Measurements from ENCODE around the gene C10orf71.

Gene C10orf71

GRCh38 chr10:49318755-49319154 is 19.8 kb downstream of the C10orf71 start:
- DNase-seq (ENCODE audit: low read depth in 3 of 3), result no peak

- DNase-seq (ENCODE audit: low read depth in 3 of 3), result no peak
Observed at GRCh38 chr10:49319206-49319605, 20.2 kb downstream of the C10orf71 start.

- no peak for DNase-seq (ENCODE audit: low read depth in 3 of 3)
Observed at GRCh38 chr10:49320191-49320590, 21.2 kb downstream of the C10orf71 start.

GRCh38 chr10:49321021-49321420 is 22.1 kb downstream of the C10orf71 start:
- DNase-seq (ENCODE audit: low read depth in 3 of 3), result no peak

- DNase-seq (ENCODE audit: low read depth in 3 of 3), result no peak
Observed at GRCh38 chr10:49322371-49323170, 23.6 kb downstream of the C10orf71 start.

- no peak for DNase-seq (ENCODE audit: low read depth in 3 of 3)
Observed at GRCh38 chr10:49323171-49323895, 24.4 kb downstream of the C10orf71 start.

GRCh38 chr10:49323896-49324270 is 24.9 kb downstream of the C10orf71 start:
- no peak for DNase-seq (ENCODE audit: low read depth in 3 of 3)

GRCh38 chr10:49324711-49325110 is 25.7 kb downstream of the C10orf71 start:
- no peak for DNase-seq (ENCODE audit: low read depth in 3 of 3)

- DNase-seq (ENCODE audit: low read depth in 3 of 3), result no peak
Observed at GRCh38 chr10:49325131-49325915, 26.4 kb downstream of the C10orf71 start.

- DNase-seq (ENCODE audit: low read depth in 3 of 3), result no peak
Observed at GRCh38 chr10:49325916-49326783, 27.2 kb downstream of the C10orf71 start.

- DNase-seq (ENCODE audit: low read depth in 3 of 3), result no peak
Observed at GRCh38 chr10:49327036-49327813, 28.3 kb downstream of the C10orf71 start.

GRCh38 chr10:49328401-49329145 is 29.6 kb downstream of the C10orf71 start:
- no peak for DNase-seq (ENCODE audit: low read depth in 3 of 3)

GRCh38 chr10:49329146-49329505 is 30.2 kb downstream of the C10orf71 start:
- no peak for DNase-seq (ENCODE audit: low read depth in 3 of 3)

- DNase-seq (ENCODE audit: low read depth in 3 of 3), result no peak
Observed at GRCh38 chr10:49330127-49330665, 31.2 kb downstream of the C10orf71 start.

GRCh38 chr10:49331431-49331830 is 32.5 kb downstream of the C10orf71 start:
- no peak for DNase-seq (ENCODE audit: low read depth in 3 of 3)

- no peak for DNase-seq (ENCODE audit: low read depth in 3 of 3)
Observed at GRCh38 chr10:49332333-49332732, 33.4 kb downstream of the C10orf71 start.

- no peak for DNase-seq (ENCODE audit: low read depth in 3 of 3)
Observed at GRCh38 chr10:49332768-49333167, 33.8 kb downstream of the C10orf71 start.

- DNase-seq (ENCODE audit: low read depth in 3 of 3), result no peak
Observed at GRCh38 chr10:49333192-49333591, 34.2 kb downstream of the C10orf71 start.

GRCh38 chr10:49334964-49335363 is 36.0 kb downstream of the C10orf71 start:
- DNase-seq (ENCODE audit: low read depth in 3 of 3), result no peak
